Keratinocyte (primary cell): ENCODE data around the gene DST. TPM values are rescaled to one million over a fixed set of nuclear protein-coding genes. Genes with fewer than 3 reads are reported as not detected.

ENCODE experiments used
- DNase-seq: peaks from one replicate; pipeline ENCODE4 v3.0.0-alpha.2; 2011; ENCODE audit warnings: low read depth, missing footprints, low spot score
- FAIRE-seq: peaks from 2 replicates; lab custom pipeline; 2011; peaks lifted over from hg19 to GRCh38; lab: Jason Lieb, UNC
- H2AFZ ChIP-seq: 2 replicates; pipeline ENCODE4 v1.6.0; 2012; ENCODE audit warnings: low read length, control low read depth, inconsistent platforms; ENCODE audit not compliant: control insufficient read depth
- H3K27ac ChIP-seq: 2 replicates; pipeline ENCODE4 v1.5.1; 2011; ENCODE audit warnings: low read length; ENCODE audit not compliant: control insufficient read depth, insufficient read depth
- H3K27me3 ChIP-seq: 3 replicates; pipeline ENCODE4 v1.6.0; 2011; ENCODE audit warnings: low read length; ENCODE audit not compliant: control insufficient read depth, insufficient read depth; ENCODE audit errors: extremely low read depth
- H3K36me3 ChIP-seq, 2 experiments: 2 replicates in 1 of 2; 3 replicates in 1 of 2; pipeline ENCODE4 v1.5.1; 2011; ENCODE audit warnings: low read length in 2 of 2, mild to moderate bottlenecking in 1 of 2; ENCODE audit not compliant: control insufficient read depth in 2 of 2, insufficient read depth in 2 of 2; ENCODE audit errors: extremely low read depth in 1 of 2
- H3K4me1 ChIP-seq: 3 replicates; pipeline ENCODE4 v1.5.1; 2011; ENCODE audit warnings: low read length; ENCODE audit not compliant: control insufficient read depth, insufficient read depth; ENCODE audit errors: extremely low read depth
- H3K4me2 ChIP-seq: 3 replicates; pipeline ENCODE4 v1.6.0; 2011; ENCODE audit warnings: low read depth, low read length; ENCODE audit not compliant: control insufficient read depth, insufficient read depth; ENCODE audit errors: extremely low read depth
- H3K4me3 ChIP-seq, 3 experiments: fragments of 200-600 bp in 1 of 3; sonication (generic) in 1 of 3; 2 replicates in 2 of 3; 3 replicates in 1 of 3; pipeline ENCODE4 v1.5.1; 2011 to 2016; ENCODE audit warnings: low read length in 3 of 3, mild to moderate bottlenecking in 3 of 3, control low read depth in 2 of 3, inconsistent platforms in 1 of 3, low read depth in 1 of 3, mixed read lengths in 1 of 3, mixed run types in 1 of 3, moderate library complexity in 1 of 3; ENCODE audit not compliant: control insufficient read depth in 2 of 3, insufficient read depth in 2 of 3; ENCODE audit errors: extremely low read depth in 1 of 3
- H3K79me2 ChIP-seq: 2 replicates; pipeline ENCODE4 v1.6.0; 2012; ENCODE audit warnings: low read length; ENCODE audit not compliant: control insufficient read depth, insufficient read depth
- H3K9ac ChIP-seq: 3 replicates; pipeline ENCODE4 v1.6.0; 2011; ENCODE audit warnings: low read length; ENCODE audit not compliant: control insufficient read depth, insufficient read depth; ENCODE audit errors: extremely low read depth
- H3K9me1 ChIP-seq: 3 replicates; pipeline ENCODE4 v1.6.0; 2011; ENCODE audit warnings: low read length; ENCODE audit not compliant: control insufficient read depth, insufficient read depth; ENCODE audit errors: extremely low read depth
- H3K9me3 ChIP-seq: 2 replicates; pipeline ENCODE4 v1.5.1; 2012; ENCODE audit warnings: low read depth, low read length; ENCODE audit not compliant: control insufficient read depth
- H4K20me1 ChIP-seq: 3 replicates; pipeline ENCODE4 v1.6.0; 2011; ENCODE audit warnings: low read length; ENCODE audit not compliant: control insufficient read depth, insufficient read depth; ENCODE audit errors: extremely low read depth
- CTCF ChIP-seq, 3 experiments: IDR thresholded peaks in 1 of 3; conservative IDR thresholded peaks in 1 of 3; optimal IDR thresholded peaks in 1 of 3; 2 replicates in 2 of 3; 3 replicates in 1 of 3; pipeline versions ENCODE3 to v1.5.1; 2011; ENCODE audit warnings: low read length in 3 of 3, mild to moderate bottlenecking in 3 of 3, moderate library complexity in 2 of 3, control low read depth in 1 of 3, inconsistent platforms in 1 of 3; ENCODE audit not compliant: insufficient read depth in 2 of 3; ENCODE audit errors: extremely low read depth in 1 of 3
- EZH2 ChIP-seq: IDR thresholded peaks from one replicate; pipeline ENCODE4 v1.6.1; 2012; ENCODE audit warnings: inconsistent platforms, mild to moderate bottlenecking, low read length, moderate library complexity
- dilution Hi-C: fragments of 300-500 bp; cut with MboI; formaldehyde crosslinking; loops from one replicate; pipeline ENCODE4 v1.7.0; 2020; ENCODE audit warnings: low sequenced_read_pairs; ENCODE audit not compliant: extremely low pct_ligation_motif_present
- polyA plus RNA-seq, 5 experiments: library from polyadenylated mRNA; depleted of rRNA in 3 of 5; stranded (reverse) in 3 of 5; stranded (forward) in 1 of 5; unstranded in 1 of 5; fragments of >200 nt; gene quantifications; 1 replicate in 1 of 5; 2 replicates in 3 of 5; 3 replicates in 1 of 5; pipeline versions ENCODE4 v1.2.1 to v1.2.3, GENCODE V29; 2011 to 2012; ENCODE audit warnings: missing spikeins in 2 of 5, low read depth in 1 of 5, low replicate concordance in 1 of 5

DST gene
- polyA plus RNA-seq, 1 donor (not counting 4 experiments of a cell fraction or from before 2014, with no cell fraction given) = 455 TPM

GRCh38 chr6:56625356-56625755 lies 17.3 kb downstream of the DST start:
- Histone ChIP-seq H3K9me3 (no peaks in the 10 kb centered on the region), H3K4me3 (no peak overlapping the region), H3K9me1 (no peaks in the 10 kb centered on the region), H3K79me2 (peaks cover 3% of the 10 kb centered on the region), H3K27ac (no peak overlapping the region), H3K4me2 (no peak overlapping the region), H2AFZ (no peak overlapping the region), H3K9ac (no peak overlapping the region), H4K20me1 (no peaks in the 10 kb centered on the region), H3K36me3 (peaks cover 25 to 30% of the 10 kb centered on the region in 2 experiments), H3K4me1 (no peaks in the 10 kb centered on the region), H3K27me3 (no peaks in the 10 kb centered on the region)
- TF ChIP-seq EZH2 = no peak
- TF ChIP-seq CTCF (optimal IDR thresholded peaks at IDR 0.05 in 1 of 3, IDR thresholded peaks at IDR 0.05 in 1 of 3, conservative IDR thresholded peaks at IDR 0.05 in 1 of 3; ENCODE audit: extremely low read depth in 1 of 3, insufficient read depth in 2 of 3, low read length in 3 of 3) = no peak
- DNase-seq (no peak), FAIRE-seq (no peak)
- dilution Hi-C loops = no loop called here

- no peak for FAIRE-seq
- Histone ChIP-seq H4K20me1 (no peaks in the 10 kb centered on the region), H3K4me2 (no peak overlapping the region), H3K79me2 (peaks cover 2% of the 10 kb centered on the region), H3K4me1 (no peaks in the 10 kb centered on the region), H3K27ac (no peak overlapping the region), H3K9ac (no peak overlapping the region), H3K9me3 (no peaks in the 10 kb centered on the region), H3K36me3 (peaks cover 29 to 30% of the 10 kb centered on the region in 2 experiments), H3K9me1 (no peaks in the 10 kb centered on the region), H3K27me3 (no peaks in the 10 kb centered on the region), H3K4me3 (no peak overlapping the region), H2AFZ (no peak overlapping the region)
- DNase-seq = no peak
- dilution Hi-C loops = no loop called here
- TF ChIP-seq EZH2 (no peak), CTCF (optimal IDR thresholded peaks at IDR 0.05 in 1 of 3, IDR thresholded peaks at IDR 0.05 in 1 of 3, conservative IDR thresholded peaks at IDR 0.05 in 1 of 3; ENCODE audit: extremely low read depth in 1 of 3, insufficient read depth in 2 of 3, low read length in 3 of 3) (no peak)
Measured at GRCh38 chr6:56624728-56625069, 18.0 kb downstream of the DST start.
